ENCODE measurements around the gene GRIP1. TPM values are rescaled to one million over a fixed set of nuclear protein-coding genes. Genes with fewer than 3 reads are reported as not detected.

The GRIP1 gene
- total RNA-seq, 2 experiments from 2014 or later, result 5.4 TPM

- ChIA-PET CTCF (no interaction called here), POLR2A (interaction anchor here (4.0 kb wide), 1 partner anchor 11 kb away, joined by 11 read pairs; no protein-coding TSS in a partner anchor)
- Histone ChIP-seq H3K27me3 (ENCODE audit: control insufficient read depth in 1 of 2, insufficient read depth in 2 of 2, low read length in 2 of 2) (peaks cover 0 to 7% of the 10 kb centered on the region in 2 experiments), H3K4me3 (ENCODE audit: low read length) (no peak overlapping the region), H3K9me3 (ENCODE audit: control insufficient read depth in 1 of 2, insufficient read depth in 1 of 2, low read length in 2 of 2) (no peaks in the 10 kb centered on the region), H3K4me1 (ENCODE audit: insufficient read depth, low read length) (no peaks in the 10 kb centered on the region), H3K36me3 (ENCODE audit: insufficient read depth, low read length) (no peaks in the 10 kb centered on the region), H3K27ac (ENCODE audit: low read depth in 1 of 2, low read length in 2 of 2) (no peak overlapping the region)
- H3K36me3 Mint-ChIP-seq (ENCODE audit: low read depth), result no peaks in the 10 kb centered on the region
- DNase-seq (no peak), ATAC-seq (ENCODE audit: poor library complexity) (no peak)
- H3K27me3 Mint-ChIP-seq, result peaks cover 14% of the 10 kb centered on the region
- H3K27ac Mint-ChIP-seq, result no peak overlapping the region
- peaks cover 33% of the 10 kb centered on the region for H3K4me1 Mint-ChIP-seq (ENCODE audit: low read depth)
- H3K4me3 Mint-ChIP-seq, result no peak overlapping the region
- TF ChIP-seq CTCF (IDR thresholded peaks at IDR 0.05), result no peak
- intact Hi-C loops (cut with DNase I, micrococcal nuclease), result loop anchor here (10.0 kb wide), 3 partner anchors 554 to 1804 kb away; no protein-coding TSS in a partner anchor
- H3K9me3 Mint-ChIP-seq, result no peaks in the 10 kb centered on the region
These were observed 19.7 kb upstream of the GRIP1 start for GRCh38 chr12:66698558-66698957.

GRCh38 chr12:66697404-66697803 is 18.5 kb upstream of the GRIP1 start:
- no peak for TF ChIP-seq CTCF (IDR thresholded peaks at IDR 0.05)
- Mint-ChIP-seq H3K9me3 (no peaks in the 10 kb centered on the region), H3K36me3 (ENCODE audit: low read depth) (no peaks in the 10 kb centered on the region), H3K27me3 (peaks cover 6% of the 10 kb centered on the region), H3K4me1 (ENCODE audit: low read depth) (peaks cover 31% of the 10 kb centered on the region), H3K4me3 (no peak overlapping the region), H3K27ac (no peak overlapping the region)
- H3K4me1 ChIP-seq (ENCODE audit: insufficient read depth, low read length), result no peaks in the 10 kb centered on the region
- CTCF ChIA-PET, result no interaction called here
- no peaks in the 10 kb centered on the region for H3K9me3 ChIP-seq (ENCODE audit: control insufficient read depth in 1 of 2, insufficient read depth in 1 of 2, low read length in 2 of 2)
- DNase-seq (no peak), ATAC-seq (ENCODE audit: poor library complexity) (no peak)
- intact Hi-C loops (cut with DNase I, micrococcal nuclease), result loop anchor here (10.0 kb wide), 3 partner anchors 553 to 1803 kb away; no protein-coding TSS in a partner anchor
- POLR2A ChIA-PET, result interaction anchor here (0.8 to 4.0 kb wide), 2 partner anchors 12 to 739 kb away, joined by 3 to 11 read pairs; no protein-coding TSS in a partner anchor
- H3K36me3 ChIP-seq (ENCODE audit: insufficient read depth, low read length), result no peaks in the 10 kb centered on the region
- peaks cover 0 to 7% of the 10 kb centered on the region in 2 experiments for H3K27me3 ChIP-seq (ENCODE audit: control insufficient read depth in 1 of 2, insufficient read depth in 2 of 2, low read length in 2 of 2)
- H3K27ac ChIP-seq (ENCODE audit: low read depth in 1 of 2, low read length in 2 of 2), result no peak overlapping the region
- no peak overlapping the region for H3K4me3 ChIP-seq (ENCODE audit: low read length)

GRCh38 chr12:66694666-66695613 is 16.1 kb upstream of the GRIP1 start:
- Histone ChIP-seq H3K27me3 (ENCODE audit: control insufficient read depth in 1 of 2, insufficient read depth in 2 of 2, low read length in 2 of 2) (no peaks in the 10 kb centered on the region), H3K4me1 (ENCODE audit: insufficient read depth, low read length) (no peaks in the 10 kb centered on the region), H3K4me3 (ENCODE audit: low read length) (no peak overlapping the region), H3K9me3 (ENCODE audit: control insufficient read depth in 1 of 2, insufficient read depth in 1 of 2, low read length in 2 of 2) (no peaks in the 10 kb centered on the region), H3K27ac (ENCODE audit: low read depth in 1 of 2, low read length in 2 of 2) (no peak overlapping the region), H3K36me3 (ENCODE audit: insufficient read depth, low read length) (no peaks in the 10 kb centered on the region)
- Mint-ChIP-seq H3K27ac (no peak overlapping the region), H3K27me3 (peaks cover 4% of the 10 kb centered on the region), H3K9me3 (no peaks in the 10 kb centered on the region), H3K4me1 (ENCODE audit: low read depth) (peaks cover 28% of the 10 kb centered on the region), H3K36me3 (ENCODE audit: low read depth) (no peaks in the 10 kb centered on the region), H3K4me3 (no peak overlapping the region)
- TF ChIP-seq CTCF (IDR thresholded peaks at IDR 0.05), result no peak
- ChIA-PET CTCF (interaction anchor here (1.1 kb wide), 1 partner anchor 14 kb away, joined by 3 read pairs; no protein-coding TSS in a partner anchor), POLR2A (interaction anchor here (0.6 kb wide), 1 partner anchor 14 kb away, joined by 3 read pairs; no protein-coding TSS in a partner anchor)
- ATAC-seq (ENCODE audit: poor library complexity) (no peak), DNase-seq (no peak)
- intact Hi-C loops (cut with DNase I, micrococcal nuclease), result loop anchor here (5.0 to 10.0 kb wide), 5 partner anchors 418 to 1800 kb away; no protein-coding TSS in a partner anchor

Measured in CD4-positive, alpha-beta T cell (primary cell).